ENCODE measurements around the gene MARF1. TPM values are rescaled to one million over a fixed set of nuclear protein-coding genes. Genes with fewer than 3 reads are reported as not detected.

MARF1 gene
- total and polyA plus RNA-seq, 9 of the 15 experiments (the other 6 are each of a cell fraction or from before 2014, with no cell fraction given): 4.7 to 33.2 (median 11.7) TPM

- Histone ChIP-seq H3K9me3 (replicated peaks; ENCODE audit: control insufficient read depth, insufficient read depth, low read depth, low read length) (no peaks in the 10 kb centered on the region), H3K9ac (ENCODE audit: insufficient read depth in 1 of 2, low read depth in 2 of 2, low read length in 2 of 2) (no peak overlapping the region), H3K9me1 (ENCODE audit: control insufficient read depth, insufficient read depth, low read length) (no peaks in the 10 kb centered on the region), H3K27ac (ENCODE audit: extremely low read depth, low read depth, low read length) (no peak overlapping the region), H4K20me1 (replicated peaks; ENCODE audit: control insufficient read depth, insufficient read depth, low read length) (peaks cover 7% of the 10 kb centered on the region; the same call in 1 of the 2 replicates), H2AFZ (ENCODE audit: low read depth, low read length) (no peak overlapping the region), H3K4me1 (replicated peaks in 1 of 2; ENCODE audit: control insufficient read depth in 2 of 2, insufficient read depth in 2 of 2, low read length in 2 of 2) (peaks cover 6 to 19% of the 10 kb centered on the region in 2 experiments; a peak in 3 of 5 replicates), H3K4me3 (no peak overlapping the region), H3K36me3 (ENCODE audit: control insufficient read depth, insufficient read depth, low read length) (peaks cover 20% of the 10 kb centered on the region; the same call in 2 of the 3 replicates), H3K27me3 (ENCODE audit: control insufficient read depth in 2 of 2, insufficient read depth in 2 of 2, low read length in 2 of 2) (no peaks in the 10 kb centered on the region), H3K4me2 (ENCODE audit: insufficient read depth, low read length) (no peak overlapping the region), H3K79me2 (ENCODE audit: control insufficient read depth, insufficient read depth, low read length) (peaks cover 69% of the 10 kb centered on the region)
- ChIA-PET CTCF (ENCODE audit: low intra/inter-chr PET ratio) (no interaction called here), POLR2A (interaction anchor here (0.6 to 1.3 kb wide), 7 partner anchors 8 to 222 kb away, joined by 3 to 5 read pairs (median 3); partner anchors contain the start of gene MARF1)
- 66% methylated on average over 4 of the region's 4 CpGs for WGBS (ENCODE audit: insufficient coverage, low coverage, missing lambda C conversion rate)
- no TSS peak for BruUV-seq (replicated peaks)
- ATAC-seq: no peak
- in situ Hi-C loops (cut with MboI) (no loop called here), intact Hi-C loops (cut with micrococcal nuclease) (no loop called here)
- no peak for DNase-seq (ENCODE audit: extremely low read depth in 1 of 4, low spot score in 3 of 4)
- no peak for FAIRE-seq
- TF ChIP-seq POLR3G (IDR thresholded peaks at IDR 0.05; ENCODE audit: extremely low read depth, insufficient read length, insufficient replicate concordance): no peak
- TF ChIP-seq PHF20 (IDR thresholded peaks at IDR 0.05; ENCODE audit: partially characterized antibody): no peak
- no peak for TF ChIP-seq CTBP1 (IDR thresholded peaks at IDR 0.05; ENCODE audit: borderline replicate concordance)
- TF ChIP-seq FOXA1 (IDR thresholded peaks at IDR 0.05; ENCODE audit: borderline replicate concordance): no peak
- TF ChIP-seq HMG20B (CRISPR knock-in tag; IDR thresholded peaks at IDR 0.05): no peak
- TF ChIP-seq ZNF316 (IDR thresholded peaks at IDR 0.05): no peak
- no peak for TF ChIP-seq CREB1 (IDR thresholded peaks at IDR 0.05)
- no peak for TF ChIP-seq CREB1 (CRISPR knock-in tag; IDR thresholded peaks at IDR 0.05)
- TF ChIP-seq ETV1 (tag; conservative IDR thresholded peaks at IDR 0.05; ENCODE audit: low read depth): no peak
- no peak for TF ChIP-seq ZNF586 (CRISPR knock-in tag; conservative IDR thresholded peaks at IDR 0.05)
- no peak for TF ChIP-seq ZNF644 (tag; IDR thresholded peaks at IDR 0.05; ENCODE audit: low read depth)
- TF ChIP-seq RAD21 (CRISPR knock-in tag; conservative IDR thresholded peaks at IDR 0.05 in 1 of 2, IDR thresholded peaks at IDR 0.05 in 1 of 2): no peak
- TF ChIP-seq CLOCK (CRISPR knock-in tag; IDR thresholded peaks at IDR 0.05; ENCODE audit: borderline replicate concordance): no peak
- TF ChIP-seq, protein P1, sequence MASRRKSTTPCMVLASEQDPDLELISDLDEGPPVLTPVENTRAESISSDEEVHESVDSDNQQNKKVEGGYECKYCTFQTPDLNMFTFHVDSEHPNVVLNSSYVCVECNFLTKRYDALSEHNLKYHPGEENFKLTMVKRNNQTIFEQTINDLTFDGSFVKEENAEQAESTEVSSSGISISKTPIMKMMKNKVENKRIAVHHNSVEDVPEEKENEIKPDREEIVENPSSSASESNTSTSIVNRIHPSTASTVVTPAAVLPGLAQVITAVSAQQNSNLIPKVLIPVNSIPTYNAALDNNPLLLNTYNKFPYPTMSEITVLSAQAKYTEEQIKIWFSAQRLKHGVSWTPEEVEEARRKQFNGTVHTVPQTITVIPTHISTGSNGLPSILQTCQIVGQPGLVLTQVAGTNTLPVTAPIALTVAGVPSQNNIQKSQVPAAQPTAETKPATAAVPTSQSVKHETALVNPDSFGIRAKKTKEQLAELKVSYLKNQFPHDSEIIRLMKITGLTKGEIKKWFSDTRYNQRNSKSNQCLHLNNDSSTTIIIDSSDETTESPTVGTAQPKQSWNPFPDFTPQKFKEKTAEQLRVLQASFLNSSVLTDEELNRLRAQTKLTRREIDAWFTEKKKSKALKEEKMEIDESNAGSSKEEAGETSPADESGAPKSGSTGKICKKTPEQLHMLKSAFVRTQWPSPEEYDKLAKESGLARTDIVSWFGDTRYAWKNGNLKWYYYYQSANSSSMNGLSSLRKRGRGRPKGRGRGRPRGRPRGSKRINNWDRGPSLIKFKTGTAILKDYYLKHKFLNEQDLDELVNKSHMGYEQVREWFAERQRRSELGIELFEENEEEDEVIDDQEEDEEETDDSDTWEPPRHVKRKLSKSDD (conservative IDR thresholded peaks at IDR 0.05; ENCODE audit: low read length): no peak
These were observed 10.3 kb upstream of the MARF1 start for GRCh38 chr16:15653227-15653626.
